Spleen (tissue), 11 donors: ENCODE results near the gene GRIK1. TPM values are rescaled to one million over a fixed set of nuclear protein-coding genes. Genes with fewer than 3 reads are reported as not detected.

Source experiments
- DNase-seq: peaks from one replicate; pipeline ENCODE4 v3.0.0-alpha.2; 2020
- H3K27ac ChIP-seq, 8 donors: fragments of 200-600 bp; sonication (generic) in 7 of 8; 1 replicate in 4 of 8; 2 replicates in 4 of 8; pipeline versions ENCODE4 v1.5.0 to v1.8.0; 2016 to 2021; ENCODE audit warnings: inconsistent platforms in 4 of 8, mild to moderate bottlenecking in 4 of 8, moderate library complexity in 1 of 8
- H3K27me3 ChIP-seq, 7 donors: fragments of 200-600 bp; sonication (generic) in 6 of 7; replicated peaks in 1 of 7; 1 replicate in 4 of 7; 2 replicates in 3 of 7; pipeline versions ENCODE4 v1.5.0 to v1.8.0; 2016 to 2021; ENCODE audit warnings: inconsistent platforms in 3 of 7, mild to moderate bottlenecking in 1 of 7
- H3K36me3 ChIP-seq, 6 donors: fragments of 200-600 bp; sonication (generic) in 5 of 6; 1 replicate in 4 of 6; 2 replicates in 2 of 6; pipeline versions ENCODE4 v1.5.0 to v1.8.0; 2016 to 2021; ENCODE audit warnings: inconsistent platforms in 2 of 6
- H3K4me1 ChIP-seq, 6 donors: fragments of 200-600 bp; sonication (generic) in 5 of 6; 1 replicate in 3 of 6; 2 replicates in 3 of 6; pipeline versions ENCODE4 v1.5.0 to v1.8.0; 2016 to 2021; ENCODE audit warnings: inconsistent platforms in 3 of 6
- H3K4me3 ChIP-seq, 8 donors: fragments of 200-600 bp; sonication (generic) in 7 of 8; 1 replicate in 4 of 8; 2 replicates in 4 of 8; pipeline versions ENCODE4 v1.5.0 to v1.8.0; 2016 to 2021; ENCODE audit warnings: inconsistent platforms in 4 of 8, mild to moderate bottlenecking in 4 of 8, moderate library complexity in 2 of 8
- H3K9me3 ChIP-seq, 8 donors: fragments of 200-600 bp; sonication (generic) in 7 of 8; 1 replicate in 4 of 8; 2 replicates in 4 of 8; pipeline versions ENCODE4 v1.5.0 to v1.8.0; 2016 to 2021; ENCODE audit warnings: inconsistent platforms in 4 of 8
- POLR2A ChIP-seq, 3 donors: fragments of 450-650 bp; IDR thresholded peaks; one replicate each; pipeline ENCODE4 v1.5.1; 2017; ENCODE audit warnings: antibody characterized with exemption in 3 of 3, mild to moderate bottlenecking in 1 of 3
- POLR2AphosphoS5 ChIP-seq, 3 donors: sonication (generic); formaldehyde crosslinking; IDR thresholded peaks; one replicate each; pipeline ENCODE4 v1.5.1; 2017; ENCODE audit warnings: antibody characterized with exemption in 3 of 3
- WGBS, 5 donors: extraction: QIAGEN DNeasy Blood & Tissue Kit in 3 of 5; methylation state at CpG; one replicate each; pipeline versions ENCODE4 v1.1.5 to v1.1.7; 2013 to 2018; 5-methylcytosine and 5-hydroxymethylcytosine counted together
- intact Hi-C: fragments of 100-400 bp; cut with DNase I; formaldehyde crosslinking; loops from one replicate; pipeline ENCODE4 v1.15.0; 2023; ENCODE audit warnings: low total_unique reads
- polyA plus RNA-seq, 3 donors: library from polyadenylated mRNA; stranded (reverse); fragments of 200-250 nt; gene quantifications; one replicate each; pipeline ENCODE4 v1.2.1, GENCODE V29; 2013
- total RNA-seq, 7 donors: library from RNA; depleted of rRNA in 3 of 7; stranded (reverse); fragments of >200 nt in 3 of 7; fragmentation: NEBNext Ultra II Directional in 4 of 7; extraction: Animal tissue kit (Norgen Biotek cat#: 25700) in 4 of 7; gene quantifications; one replicate each; pipeline versions ENCODE4 v1.1.0 to v1.2.1, GENCODE V29; 2016 to 2021
- TF ChIP-seq, protein P1 (sequence below), 11 experiments: fragments of 200-600 bp in 7 of 11; fragments of 450-650 bp in 4 of 11; sonication (generic) in 4 of 11; IDR thresholded peaks in 8 of 11; conservative IDR thresholded peaks in 3 of 11; 1 replicate in 7 of 11; 2 replicates in 4 of 11; pipeline versions ENCODE4 v1.4.0 to v1.8.0; 2016 to 2021; ENCODE audit warnings: antibody characterized with exemption in 11 of 11, inconsistent platforms in 4 of 11, mild to moderate bottlenecking in 1 of 11
- donor health status: healthy with polysubstance abuse.
- donor health status: DM: no; HTN: no; CAD: no; lungs with moderate emphysema.
- donor health status: DM: no; HTN: no; CAD: no.
- donor health status: Bipolar disorder and iron deficiency.
- donor health status: healthy.
- donor health status: DM: no; HTN: no; CAD: no.
- donor health status: DM: yes; HTN: yes; CAD: no.

Gene GRIK1
- total and polyA plus RNA-seq, 10 donors, result 0.02 to 0.17 (median 0.04) TPM; not detected in 7

DNA sequence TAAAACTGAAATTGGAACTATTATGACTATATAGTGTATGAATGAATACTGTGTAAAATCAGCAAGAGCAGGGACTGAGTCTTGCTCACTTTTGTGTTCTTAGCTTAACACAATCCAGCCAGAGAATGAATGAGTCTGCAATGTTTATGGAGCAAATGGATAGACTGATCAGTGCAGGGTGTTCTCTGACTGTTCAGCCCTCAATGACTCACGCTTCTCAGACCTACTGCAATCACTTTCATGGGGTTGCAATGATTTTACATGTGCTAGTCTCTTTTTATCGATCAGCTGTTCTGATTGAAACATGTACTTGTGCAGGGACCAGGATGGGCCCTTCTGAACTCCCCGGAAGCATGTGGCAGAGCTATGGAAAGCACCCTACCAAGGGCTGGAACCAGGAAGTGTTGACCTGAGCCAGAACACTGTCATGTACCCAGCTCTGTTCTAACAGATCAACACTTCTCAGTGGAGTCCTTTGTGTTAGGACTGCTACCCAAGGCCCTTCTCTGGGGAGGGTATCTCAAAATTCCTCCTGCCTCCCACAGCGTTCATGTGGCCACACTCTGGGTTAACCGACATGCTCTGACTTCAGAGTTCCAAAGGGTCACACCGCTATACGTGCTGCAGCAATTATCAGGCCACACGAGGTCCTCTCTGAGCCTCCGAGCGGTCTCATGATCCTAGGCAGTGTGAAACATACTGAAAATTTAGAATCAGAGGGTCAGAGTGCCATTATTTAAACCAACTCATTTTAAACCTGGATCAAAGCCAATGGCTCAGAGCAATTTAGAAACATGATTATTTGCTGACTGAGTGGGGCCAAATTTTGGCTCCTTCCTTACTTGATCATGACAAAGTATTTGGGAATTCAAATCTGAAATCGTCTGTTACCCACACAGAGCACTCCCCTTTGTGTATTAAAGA is 35.2 kb downstream of the GRIK1 start:
- H3K4me3 ChIP-seq, result no peak overlapping the region
- H3K4me1 ChIP-seq, result no peaks in the 10 kb centered on the region
- H3K9me3 ChIP-seq, result peaks cover 0 to 19% (median 9%) of the 10 kb centered on the region in 8 donors
- H3K27ac ChIP-seq, result no peak overlapping the region
- TF ChIP-seq, protein P1, sequence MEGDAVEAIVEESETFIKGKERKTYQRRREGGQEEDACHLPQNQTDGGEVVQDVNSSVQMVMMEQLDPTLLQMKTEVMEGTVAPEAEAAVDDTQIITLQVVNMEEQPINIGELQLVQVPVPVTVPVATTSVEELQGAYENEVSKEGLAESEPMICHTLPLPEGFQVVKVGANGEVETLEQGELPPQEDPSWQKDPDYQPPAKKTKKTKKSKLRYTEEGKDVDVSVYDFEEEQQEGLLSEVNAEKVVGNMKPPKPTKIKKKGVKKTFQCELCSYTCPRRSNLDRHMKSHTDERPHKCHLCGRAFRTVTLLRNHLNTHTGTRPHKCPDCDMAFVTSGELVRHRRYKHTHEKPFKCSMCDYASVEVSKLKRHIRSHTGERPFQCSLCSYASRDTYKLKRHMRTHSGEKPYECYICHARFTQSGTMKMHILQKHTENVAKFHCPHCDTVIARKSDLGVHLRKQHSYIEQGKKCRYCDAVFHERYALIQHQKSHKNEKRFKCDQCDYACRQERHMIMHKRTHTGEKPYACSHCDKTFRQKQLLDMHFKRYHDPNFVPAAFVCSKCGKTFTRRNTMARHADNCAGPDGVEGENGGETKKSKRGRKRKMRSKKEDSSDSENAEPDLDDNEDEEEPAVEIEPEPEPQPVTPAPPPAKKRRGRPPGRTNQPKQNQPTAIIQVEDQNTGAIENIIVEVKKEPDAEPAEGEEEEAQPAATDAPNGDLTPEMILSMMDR (IDR thresholded peaks at IDR 0.05 in 8 of 11, conservative IDR thresholded peaks at IDR 0.05 in 3 of 11), result no peak
- no peak for TF ChIP-seq POLR2AphosphoS5 (IDR thresholded peaks at IDR 0.05)
- no peak for TF ChIP-seq POLR2A (IDR thresholded peaks at IDR 0.05)
- intact Hi-C loops, result no loop called here
- 71 to 84% (median 80%) methylated on average over 11 of the region's 11 CpGs for WGBS, 5 donors
- no peaks in the 10 kb centered on the region for H3K27me3 ChIP-seq
- H3K36me3 ChIP-seq, result no peaks in the 10 kb centered on the region
- DNase-seq, result no peak

DNA sequence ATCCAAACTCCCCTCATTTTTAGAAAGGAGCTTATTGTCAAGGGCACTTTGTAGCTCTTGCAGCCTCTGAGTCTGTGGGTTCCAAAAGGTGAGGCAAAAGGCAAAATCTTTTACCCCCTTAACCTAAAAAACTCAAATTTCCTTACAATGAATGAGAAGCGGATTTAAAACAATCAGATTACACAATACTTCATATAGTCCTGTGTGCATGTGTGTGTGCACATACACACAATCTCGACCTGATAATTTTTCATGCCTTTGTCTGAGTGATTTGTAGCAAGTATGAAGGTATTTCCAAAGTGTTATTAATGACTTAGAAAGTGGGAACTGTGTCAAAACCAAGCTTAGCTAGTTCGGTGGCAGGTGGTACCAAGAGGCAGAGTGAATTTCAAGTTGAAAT is 42.9 kb downstream of the GRIK1 start:
- WGBS, 5 donors, result 67 to 80% (median 72%) methylated on average over 3 of the region's 3 CpGs
- no peaks in the 10 kb centered on the region for H3K9me3 ChIP-seq
- no peak overlapping the region for H3K4me3 ChIP-seq
- TF ChIP-seq, protein P1 (IDR thresholded peaks at IDR 0.05 in 8 of 11, conservative IDR thresholded peaks at IDR 0.05 in 3 of 11), result no peak
- TF ChIP-seq POLR2AphosphoS5 (IDR thresholded peaks at IDR 0.05), result no peak
- TF ChIP-seq POLR2A (IDR thresholded peaks at IDR 0.05), result no peak
- H3K4me1 ChIP-seq, result no peaks in the 10 kb centered on the region
- intact Hi-C loops, result no loop called here
- DNase-seq, result no peak
- no peak overlapping the region for H3K27ac ChIP-seq
- no peaks in the 10 kb centered on the region for H3K36me3 ChIP-seq
- H3K27me3 ChIP-seq, result no peaks in the 10 kb centered on the region

DNA sequence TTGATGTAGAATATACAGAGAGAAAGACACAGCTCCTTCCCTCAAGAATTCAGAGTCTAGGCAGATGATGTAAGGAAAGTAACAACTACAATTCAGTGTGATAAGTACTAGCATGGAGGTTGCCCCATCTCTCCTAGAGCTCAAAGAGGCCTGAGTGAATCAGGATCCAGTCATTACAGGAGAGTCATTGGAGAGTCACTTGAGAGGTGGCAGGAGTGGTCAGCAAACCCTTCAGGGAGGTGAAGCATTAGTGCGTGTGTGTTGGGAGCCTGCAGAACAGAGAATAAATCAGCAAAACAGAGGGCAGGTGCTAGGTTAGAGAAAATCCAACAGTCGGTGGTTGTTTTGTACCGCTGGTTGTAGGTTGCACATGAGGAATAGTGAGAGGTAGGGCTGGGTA is 46.1 kb downstream of the GRIK1 start:
- intact Hi-C loops, result no loop called here
- no peaks in the 10 kb centered on the region for H3K36me3 ChIP-seq
- WGBS, 5 donors, result 91 to 96% (median 95%) methylated on average over 3 of the region's 3 CpGs
- H3K9me3 ChIP-seq, result no peaks in the 10 kb centered on the region
- H3K4me3 ChIP-seq, result no peak overlapping the region
- no peak for DNase-seq
- no peaks in the 10 kb centered on the region for H3K27me3 ChIP-seq
- TF ChIP-seq POLR2A (IDR thresholded peaks at IDR 0.05), result no peak
- TF ChIP-seq, protein P1 (IDR thresholded peaks at IDR 0.05 in 8 of 11, conservative IDR thresholded peaks at IDR 0.05 in 3 of 11), result no peak
- no peaks in the 10 kb centered on the region for H3K4me1 ChIP-seq
- no peak overlapping the region for H3K27ac ChIP-seq

DNA sequence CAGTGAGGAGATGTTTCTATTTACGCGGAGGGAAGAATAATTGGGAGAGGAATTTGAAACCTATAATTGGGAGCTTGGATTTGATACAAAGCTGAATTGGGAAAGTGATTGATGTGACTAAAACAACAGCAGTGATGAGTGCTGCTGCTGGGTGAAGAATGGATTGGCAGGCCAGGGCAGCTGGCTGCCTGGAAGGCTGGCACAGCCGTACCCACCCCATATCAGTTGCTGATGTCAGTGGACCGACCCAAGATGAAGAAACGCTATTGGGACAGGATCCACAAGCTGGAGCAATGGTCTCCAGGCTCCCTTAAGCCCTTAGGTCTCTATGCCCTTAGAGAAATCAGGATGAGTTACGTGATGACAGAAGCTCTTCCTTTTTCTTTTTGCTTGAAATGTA is 47.4 kb downstream of the GRIK1 start:
- no peak for DNase-seq
- H3K4me1 ChIP-seq, result no peaks in the 10 kb centered on the region

More for the DNA sequence above, 47.4 kb downstream of the GRIK1 start:
- Histone ChIP-seq H3K27me3 (no peaks in the 10 kb centered on the region), H3K36me3 (no peaks in the 10 kb centered on the region), H3K27ac (no peak overlapping the region), H3K9me3 (no peaks in the 10 kb centered on the region), H3K4me3 (no peak overlapping the region)
- intact Hi-C loops, result no loop called here
- 84 to 95% (median 89%) methylated on average over 6 of the region's 6 CpGs for WGBS, 5 donors
- TF ChIP-seq, protein P1 (IDR thresholded peaks at IDR 0.05 in 8 of 11, conservative IDR thresholded peaks at IDR 0.05 in 3 of 11), result no peak
- TF ChIP-seq POLR2AphosphoS5 (IDR thresholded peaks at IDR 0.05) (no peak), POLR2A (IDR thresholded peaks at IDR 0.05) (no peak)
